ENCODE results near the gene ISLR2.

Gene ISLR2

DNA sequence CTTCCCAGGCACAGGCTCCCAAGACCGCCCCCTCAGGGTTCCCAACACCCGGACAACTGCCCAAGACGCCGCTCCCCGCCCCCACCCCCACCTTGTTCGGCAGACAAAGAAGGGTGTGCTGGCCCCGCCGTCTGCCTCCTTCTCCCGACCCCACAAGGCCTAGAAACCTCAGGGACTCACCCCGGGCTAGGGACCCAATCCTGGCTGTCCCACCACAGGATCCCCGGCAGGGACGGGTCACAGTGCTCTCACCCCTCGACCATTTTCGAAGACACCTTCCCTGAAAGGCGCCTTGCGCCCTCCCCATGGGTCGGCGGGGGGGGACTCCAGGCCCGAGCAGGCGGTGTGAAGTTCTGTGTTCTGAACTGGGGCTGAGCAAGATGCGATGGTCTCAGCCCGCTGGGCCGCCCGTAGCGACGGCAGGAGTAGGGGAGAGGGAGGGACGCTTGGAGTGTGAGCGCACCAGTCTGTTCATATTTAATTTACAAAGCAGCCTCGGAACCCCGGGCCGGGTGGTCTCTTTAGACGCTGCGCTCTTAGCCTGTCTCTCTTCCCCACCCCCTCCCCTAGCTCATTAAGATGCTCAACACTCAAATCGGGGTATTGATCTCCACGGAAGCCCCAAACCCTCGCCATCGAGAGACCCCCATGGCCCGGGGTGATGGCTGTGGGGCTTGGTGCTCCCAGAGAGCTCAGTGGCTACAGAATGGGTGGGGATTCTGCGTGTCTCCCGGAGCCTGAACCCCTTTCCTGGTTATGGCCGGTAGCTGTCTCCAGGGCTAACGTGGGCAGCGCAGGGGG lies 1.4 kb upstream of the ISLR2 start:
- DNase-seq: no peak

DNA sequence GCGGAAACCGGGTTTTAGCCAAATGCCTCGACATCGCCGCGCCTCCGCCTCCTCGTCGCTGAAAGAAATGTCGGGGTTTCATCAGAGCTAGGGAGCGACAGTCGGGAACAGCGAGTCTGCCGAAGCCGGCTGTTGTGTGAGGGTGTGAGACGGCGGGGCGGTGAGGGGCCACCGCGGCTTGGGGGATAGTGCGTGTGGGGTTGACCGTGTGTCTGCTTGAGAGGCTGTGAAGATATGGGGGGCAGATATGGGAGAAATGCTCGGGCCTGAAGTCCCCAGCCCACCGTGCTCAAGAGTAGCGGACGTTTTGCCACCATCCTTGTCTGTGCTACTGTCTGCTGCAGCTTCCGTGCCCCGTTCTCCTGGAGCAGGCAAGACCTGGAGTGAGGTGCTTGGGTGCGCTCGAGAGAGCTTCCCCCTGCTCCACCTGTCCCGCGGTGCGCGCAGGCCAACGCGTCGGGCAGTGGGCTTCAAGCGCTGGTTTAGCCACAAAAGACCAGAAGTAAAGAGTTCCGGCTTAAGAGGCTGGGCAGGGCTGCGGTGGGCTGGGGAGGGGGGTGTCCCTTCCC lies 716 bp upstream of the ISLR2 start:
- DNase-seq: no peak

DNA sequence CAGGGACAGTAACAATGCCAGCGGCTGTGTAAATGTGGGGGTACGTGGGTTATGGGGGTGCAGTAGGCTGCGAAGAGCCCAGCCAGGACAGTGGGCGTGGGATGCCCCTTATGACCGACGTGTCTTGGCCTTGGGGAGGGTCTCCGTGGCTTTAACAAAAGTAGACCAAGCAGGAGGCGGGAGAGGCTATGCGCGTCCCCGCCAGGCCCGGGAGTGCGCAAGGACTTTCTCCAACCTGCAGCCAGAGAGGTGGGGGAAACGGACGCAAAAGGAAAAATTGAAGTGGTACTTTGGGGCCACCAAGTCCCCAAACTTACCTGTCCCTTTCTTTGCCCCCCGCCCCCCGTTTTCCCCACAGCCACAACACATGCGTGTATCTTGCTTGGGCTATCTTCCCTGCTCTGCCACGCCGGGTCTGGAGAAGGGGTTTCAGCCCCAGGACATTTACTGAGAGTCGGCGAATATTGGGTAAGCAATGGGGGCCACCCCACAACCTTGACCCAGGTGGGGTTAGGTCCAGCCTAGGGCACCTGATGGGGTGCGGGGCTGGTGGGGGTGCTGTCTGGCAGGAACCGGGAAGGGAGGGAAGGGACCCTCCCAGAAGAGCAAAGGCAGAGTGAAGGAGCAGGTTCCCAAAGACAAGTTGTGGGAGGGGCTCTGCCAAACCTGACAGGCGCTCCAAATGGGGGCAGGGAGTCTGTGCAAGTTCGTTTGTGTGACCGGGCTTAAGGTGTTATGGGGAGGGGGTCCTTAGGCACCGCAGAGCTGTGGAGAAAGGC lies 652 bp downstream of the ISLR2 start:
- DNase-seq: no peak

DNA sequence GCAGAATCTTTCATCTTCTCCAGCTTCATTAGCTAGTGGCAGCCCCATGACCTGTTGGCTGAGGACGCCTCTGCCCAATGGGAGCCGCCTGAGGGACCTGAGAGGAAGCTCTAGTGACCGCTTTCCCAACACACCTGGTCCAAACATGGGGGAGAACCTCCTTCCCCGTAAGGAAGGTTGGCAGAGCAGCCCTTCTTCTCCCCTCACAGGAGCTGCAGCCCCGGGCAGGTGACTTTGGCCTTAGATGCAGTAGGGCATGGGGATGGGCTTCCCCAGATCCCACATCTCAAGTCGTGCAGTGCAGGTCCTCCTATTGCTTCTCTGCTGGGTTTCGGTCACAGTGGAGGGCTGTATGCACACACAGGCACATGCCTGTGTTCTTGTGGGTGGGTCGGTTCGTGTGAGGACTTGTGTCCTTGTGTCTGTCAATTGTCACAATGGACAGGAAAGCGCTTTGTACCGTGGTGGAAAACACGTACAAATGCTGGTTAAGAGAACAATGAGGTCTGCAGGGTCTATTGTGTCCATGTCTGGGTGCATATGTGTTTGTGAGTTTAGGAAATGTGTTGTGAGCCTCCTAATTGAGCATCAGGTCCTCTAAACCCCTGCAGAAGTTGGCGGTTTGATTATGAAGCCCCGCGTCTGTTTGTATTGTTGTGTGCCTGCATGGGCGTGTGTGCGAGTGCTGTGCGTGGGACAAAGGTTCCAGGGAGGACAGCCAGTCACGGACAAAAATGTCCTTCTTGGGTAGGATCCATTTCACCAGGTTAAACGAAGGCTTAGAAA lies 1.4 kb downstream of the ISLR2 start:
- DNase-seq: no peak

DNA sequence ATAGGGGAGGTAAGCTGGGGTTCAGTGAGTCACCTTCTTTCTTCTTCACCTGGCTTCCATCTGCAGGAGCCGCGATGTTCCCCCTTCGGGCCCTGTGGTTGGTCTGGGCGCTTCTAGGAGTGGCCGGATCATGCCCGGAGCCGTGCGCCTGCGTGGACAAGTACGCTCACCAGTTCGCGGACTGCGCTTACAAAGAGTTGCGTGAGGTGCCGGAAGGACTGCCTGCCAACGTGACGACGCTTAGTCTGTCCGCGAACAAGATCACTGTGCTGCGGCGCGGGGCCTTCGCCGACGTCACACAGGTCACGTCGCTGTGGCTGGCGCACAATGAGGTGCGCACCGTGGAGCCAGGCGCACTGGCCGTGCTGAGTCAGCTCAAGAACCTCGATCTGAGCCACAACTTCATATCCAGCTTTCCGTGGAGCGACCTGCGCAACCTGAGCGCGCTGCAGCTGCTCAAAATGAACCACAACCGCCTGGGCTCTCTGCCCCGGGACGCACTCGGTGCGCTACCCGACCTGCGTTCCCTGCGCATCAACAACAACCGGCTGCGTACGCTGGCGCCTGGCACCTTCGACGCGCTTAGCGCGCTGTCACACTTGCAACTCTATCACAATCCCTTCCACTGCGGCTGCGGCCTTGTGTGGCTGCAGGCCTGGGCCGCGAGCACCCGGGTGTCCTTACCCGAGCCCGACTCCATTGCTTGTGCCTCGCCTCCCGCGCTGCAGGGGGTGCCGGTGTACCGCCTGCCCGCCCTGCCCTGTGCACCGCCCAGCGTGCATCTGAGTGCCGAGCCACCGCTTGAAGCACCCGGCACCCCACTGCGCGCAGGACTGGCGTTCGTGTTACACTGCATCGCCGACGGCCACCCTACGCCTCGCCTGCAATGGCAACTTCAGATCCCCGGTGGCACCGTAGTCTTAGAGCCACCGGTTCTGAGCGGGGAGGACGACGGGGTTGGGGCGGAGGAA lies 2.6 kb downstream of the ISLR2 start:
- no peak for DNase-seq

DNA sequence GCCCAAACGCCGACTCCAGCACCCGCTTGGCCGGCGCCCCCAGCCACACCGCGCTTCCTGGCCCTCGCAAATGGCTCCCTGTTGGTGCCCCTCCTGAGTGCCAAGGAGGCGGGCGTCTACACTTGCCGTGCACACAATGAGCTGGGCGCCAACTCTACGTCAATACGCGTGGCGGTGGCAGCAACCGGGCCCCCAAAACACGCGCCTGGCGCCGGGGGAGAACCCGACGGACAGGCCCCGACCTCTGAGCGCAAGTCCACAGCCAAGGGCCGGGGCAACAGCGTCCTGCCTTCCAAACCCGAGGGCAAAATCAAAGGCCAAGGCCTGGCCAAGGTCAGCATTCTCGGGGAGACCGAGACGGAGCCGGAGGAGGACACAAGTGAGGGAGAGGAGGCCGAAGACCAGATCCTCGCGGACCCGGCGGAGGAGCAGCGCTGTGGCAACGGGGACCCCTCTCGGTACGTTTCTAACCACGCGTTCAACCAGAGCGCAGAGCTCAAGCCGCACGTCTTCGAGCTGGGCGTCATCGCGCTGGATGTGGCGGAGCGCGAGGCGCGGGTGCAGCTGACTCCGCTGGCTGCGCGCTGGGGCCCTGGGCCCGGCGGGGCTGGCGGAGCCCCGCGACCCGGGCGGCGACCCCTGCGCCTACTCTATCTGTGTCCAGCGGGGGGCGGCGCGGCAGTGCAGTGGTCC lies 3.5 kb downstream of the ISLR2 start:
- DNase-seq: no peak

DNA sequence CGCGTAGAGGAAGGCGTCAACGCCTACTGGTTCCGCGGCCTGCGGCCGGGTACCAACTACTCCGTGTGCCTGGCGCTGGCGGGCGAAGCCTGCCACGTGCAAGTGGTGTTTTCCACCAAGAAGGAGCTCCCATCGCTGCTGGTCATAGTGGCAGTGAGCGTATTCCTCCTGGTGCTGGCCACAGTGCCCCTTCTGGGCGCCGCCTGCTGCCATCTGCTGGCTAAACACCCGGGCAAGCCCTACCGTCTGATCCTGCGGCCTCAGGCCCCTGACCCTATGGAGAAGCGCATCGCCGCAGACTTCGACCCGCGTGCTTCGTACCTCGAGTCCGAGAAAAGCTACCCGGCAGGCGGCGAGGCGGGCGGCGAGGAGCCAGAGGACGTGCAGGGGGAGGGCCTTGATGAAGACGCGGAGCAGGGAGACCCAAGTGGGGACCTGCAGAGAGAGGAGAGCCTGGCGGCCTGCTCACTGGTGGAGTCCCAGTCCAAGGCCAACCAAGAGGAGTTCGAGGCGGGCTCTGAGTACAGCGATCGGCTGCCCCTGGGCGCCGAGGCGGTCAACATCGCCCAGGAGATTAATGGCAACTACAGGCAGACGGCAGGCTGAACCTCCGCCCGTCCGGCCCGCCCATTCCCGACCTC lies 4.1 kb downstream of the ISLR2 start:
- DNase-seq: no peak

DNA sequence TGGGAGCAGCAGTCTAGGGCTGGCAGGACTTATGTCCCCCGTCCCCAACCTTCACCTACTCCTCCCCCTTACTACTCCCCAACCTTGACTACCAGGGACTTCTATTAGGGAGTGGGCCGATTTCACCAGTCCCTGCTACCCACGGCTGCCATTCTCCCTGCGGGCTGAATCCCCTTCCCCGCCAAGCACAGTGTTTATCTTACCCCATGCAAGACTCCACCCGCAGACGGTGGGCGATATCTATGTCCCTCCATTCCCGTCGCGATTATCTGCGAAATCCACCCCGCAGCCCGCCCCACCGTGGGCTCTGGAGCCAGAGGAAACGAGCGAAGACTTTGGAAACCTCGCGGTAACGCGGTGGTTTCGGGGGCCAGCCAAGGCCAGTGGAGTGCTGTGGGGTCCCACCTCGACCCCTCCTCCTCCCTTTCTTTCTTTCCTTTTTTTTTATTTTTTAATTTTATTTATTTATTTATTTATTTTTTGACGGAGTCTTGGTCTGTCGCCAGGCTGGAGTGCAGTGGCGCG lies 4.7 kb downstream of the ISLR2 start:
- no peak for DNase-seq

DNA sequence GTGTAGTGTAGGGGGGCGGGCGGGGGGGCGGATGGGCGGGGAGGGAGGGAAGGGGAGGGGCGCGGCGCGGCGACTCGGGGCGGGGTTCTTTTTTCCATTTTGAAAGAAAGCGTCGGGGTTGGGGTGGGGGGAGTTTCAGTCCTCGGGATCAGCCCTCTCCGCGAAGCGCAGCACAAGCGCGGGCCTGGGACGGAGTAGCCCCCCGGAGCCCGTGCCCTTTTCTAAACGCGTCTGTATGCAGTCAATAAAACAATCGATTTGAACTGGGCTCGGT lies 6.1 kb downstream of the ISLR2 start:
- no peak for DNase-seq

DNA sequence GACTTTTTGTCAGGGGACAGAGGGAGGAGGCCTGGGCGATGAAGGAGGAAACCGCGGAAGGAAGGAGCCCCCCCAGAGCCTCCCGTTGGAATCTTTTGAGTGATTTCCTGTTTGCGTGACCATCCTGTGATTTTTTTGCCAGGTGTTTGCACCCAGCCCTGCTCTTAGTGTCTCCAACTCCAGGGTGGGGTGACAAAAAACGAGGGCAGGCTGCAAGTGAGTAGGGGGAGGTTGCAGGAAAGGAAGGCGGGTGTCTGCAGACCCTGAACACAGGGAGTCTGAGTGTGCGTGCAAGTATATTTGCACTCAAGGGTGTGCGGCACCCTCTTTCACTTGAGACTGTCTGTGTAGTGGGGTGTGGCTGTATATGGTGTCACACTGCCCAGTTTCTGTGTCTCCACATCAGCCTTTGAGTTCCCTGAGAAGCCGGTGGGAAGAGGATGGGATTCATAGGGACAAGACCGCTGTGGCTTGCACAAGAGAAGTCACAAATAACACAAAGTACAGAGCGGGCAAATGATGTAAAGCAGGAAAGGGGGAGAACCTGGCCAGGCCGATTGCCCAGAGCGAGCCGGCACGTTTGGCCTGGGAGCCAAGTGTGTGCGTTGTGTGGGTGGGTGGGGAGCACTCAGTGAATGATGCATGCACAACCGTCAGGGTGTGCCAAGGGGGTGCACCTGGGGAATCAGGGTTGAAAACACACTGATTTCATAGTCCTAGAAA lies 6.6 kb downstream of the ISLR2 start:
- no peak for DNase-seq

DNA sequence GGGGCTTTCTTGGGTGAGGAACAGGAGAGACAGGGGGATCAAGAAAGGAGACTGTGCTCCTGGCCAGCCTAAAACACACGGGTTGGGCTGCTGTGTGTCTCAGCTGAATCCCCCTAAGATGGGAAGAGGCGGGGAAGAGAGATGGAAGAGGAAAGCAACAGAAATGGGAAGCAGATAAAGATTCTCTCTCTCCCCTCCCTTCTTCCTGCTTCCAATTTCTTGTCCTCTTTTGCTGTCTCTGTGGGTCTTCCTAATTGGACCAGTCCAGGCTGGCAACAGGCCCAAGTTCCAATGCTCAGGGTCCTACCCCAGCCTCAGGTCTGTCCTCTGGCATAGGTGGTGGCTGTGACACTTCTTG lies 7.1 kb downstream of the ISLR2 start:
- no peak for DNase-seq

DNA sequence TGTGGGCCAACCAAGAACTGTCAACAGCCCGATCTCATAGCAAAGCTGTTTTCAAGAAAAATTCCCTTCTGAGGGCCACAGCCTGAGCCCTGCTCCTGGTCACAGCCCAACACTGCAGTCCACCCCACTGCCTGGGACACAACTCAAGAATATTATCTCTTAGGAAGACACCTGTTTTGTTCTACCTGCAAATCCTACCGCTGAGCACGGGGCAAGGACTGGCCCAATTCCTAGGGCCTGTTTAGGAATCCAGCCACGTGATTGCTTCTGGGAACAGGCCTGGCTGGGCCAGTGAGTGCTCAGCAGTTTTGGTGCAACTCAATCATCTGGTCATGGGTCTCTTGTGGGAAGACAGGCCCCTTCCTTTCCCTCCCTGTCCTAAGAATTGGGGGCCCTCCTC lies 8.3 kb downstream of the ISLR2 start:
- DNase-seq: no peak

DNA sequence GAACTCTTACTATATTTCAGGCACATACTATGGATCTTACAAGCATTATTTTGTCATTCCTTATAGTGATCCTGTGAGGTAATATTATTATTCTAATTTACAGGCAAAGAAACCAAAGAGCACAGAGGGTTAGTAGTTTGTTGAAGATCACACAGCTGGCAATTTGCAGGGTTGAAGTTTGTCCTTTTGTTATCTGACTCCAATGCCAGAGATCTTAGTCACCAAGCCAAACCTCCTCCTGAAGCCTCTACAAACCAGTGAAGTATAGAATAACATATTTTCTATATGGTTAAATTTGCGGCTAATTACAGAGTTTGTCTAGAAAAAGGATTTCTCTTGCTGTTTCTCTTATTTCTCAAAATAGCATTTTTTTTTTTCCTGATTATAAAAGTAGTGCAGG lies 11.2 kb downstream of the ISLR2 start:
- no peak for DNase-seq

DNA sequence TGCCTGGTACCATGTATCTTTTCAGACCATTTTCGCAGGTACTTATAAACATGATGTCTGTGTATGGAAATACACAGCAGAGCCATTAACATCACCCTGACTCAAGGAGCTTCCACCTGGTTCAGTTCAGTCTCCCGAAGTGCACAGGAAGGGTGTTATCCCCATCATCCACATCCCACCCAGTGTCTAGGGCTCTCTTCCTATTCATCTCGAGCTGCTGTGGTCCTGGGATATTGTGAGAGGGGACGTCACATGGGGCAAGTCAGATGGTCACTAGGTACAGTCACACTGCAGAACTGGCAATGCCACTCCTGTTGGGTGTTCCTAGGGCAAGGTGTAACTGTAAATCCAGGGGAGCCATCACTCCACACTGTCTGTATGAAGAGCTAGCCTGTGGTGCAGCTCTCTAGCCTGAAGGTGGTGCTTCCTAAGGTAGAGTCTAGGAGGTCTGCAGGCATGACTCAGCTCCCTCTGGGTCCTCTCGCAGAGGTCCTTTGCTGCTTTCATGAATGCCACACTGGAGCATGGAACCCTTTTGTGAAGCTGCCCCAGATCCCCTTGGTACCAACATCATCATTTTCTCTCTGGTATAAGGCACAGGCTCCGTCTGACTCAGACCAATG lies 13.9 kb downstream of the ISLR2 start:
- no peak for DNase-seq

DNA sequence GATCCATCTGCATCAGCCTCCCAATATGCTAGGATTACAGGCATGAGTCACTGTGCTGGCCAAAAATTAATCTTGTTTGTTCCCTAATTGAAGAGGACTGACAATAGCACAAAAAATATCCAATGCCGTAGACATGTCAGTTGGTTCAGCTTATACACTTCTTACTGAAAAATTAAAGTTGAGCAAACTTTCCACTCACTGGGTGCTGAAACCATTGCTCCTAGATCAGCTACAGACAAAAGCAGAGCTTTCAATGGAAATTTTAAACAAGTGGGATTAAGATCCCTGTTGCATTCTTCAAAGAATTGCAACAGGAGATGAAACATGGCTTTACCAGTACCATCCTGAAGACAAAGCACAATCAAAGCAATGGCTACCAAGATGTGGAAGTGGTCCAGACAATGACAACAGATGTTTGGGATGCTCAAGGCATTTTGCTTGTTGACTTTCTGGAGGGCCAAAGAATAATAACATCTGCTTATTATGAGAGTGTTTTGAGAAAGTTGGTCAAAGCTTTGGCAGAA lies 16.0 kb downstream of the ISLR2 start:
- no peak for DNase-seq

DNA sequence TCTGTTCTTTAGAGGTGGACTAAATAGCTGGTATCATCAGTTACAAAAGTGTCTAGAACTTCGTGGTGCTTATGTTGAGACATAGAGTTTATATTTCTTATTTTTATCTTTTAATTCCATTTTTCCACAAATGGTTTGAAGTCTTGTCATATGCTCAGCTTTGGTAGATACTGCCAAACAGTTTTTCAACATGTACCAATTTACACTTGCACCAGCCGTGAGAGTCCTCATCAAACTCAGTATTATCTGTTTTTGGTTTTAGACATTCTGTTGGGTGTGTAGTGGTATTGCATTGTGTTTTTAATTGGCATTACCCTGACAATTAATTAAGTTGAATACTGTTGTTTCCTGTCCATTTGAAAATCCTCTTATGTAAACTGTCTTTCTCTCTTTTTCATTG lies 16.7 kb downstream of the ISLR2 start:
- no peak for DNase-seq

DNA sequence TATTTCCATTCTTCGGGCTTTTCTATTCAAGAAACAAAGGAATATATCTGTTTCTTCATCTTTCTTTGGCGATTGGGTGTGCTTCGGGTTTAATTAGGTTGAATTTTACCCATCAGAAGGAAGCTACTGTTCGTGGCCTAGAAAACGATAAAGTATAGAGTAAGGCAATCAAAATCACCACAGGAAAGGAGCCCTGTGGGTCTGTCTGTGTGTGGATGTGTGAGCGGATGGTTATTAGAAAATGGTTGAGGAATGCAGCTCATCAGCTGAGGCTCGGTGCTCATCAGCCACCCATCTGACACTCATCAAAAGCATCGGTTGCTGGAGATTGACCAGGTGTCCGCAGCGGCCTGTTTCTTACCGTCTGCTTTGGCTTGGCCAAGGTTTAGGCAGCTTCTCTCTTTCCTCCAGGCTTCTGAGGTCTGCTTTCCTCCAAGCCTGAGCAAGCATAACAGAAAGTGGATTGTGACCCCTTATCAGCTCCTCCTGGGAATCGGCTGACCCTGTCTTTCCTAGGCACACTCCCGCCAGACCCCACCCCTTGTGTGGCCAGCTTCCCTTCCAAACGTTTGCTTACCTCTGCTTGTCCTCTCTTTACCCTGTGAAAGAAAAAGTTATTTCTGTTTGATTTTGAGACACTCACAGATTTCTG lies 25.5 kb downstream of the ISLR2 start:
- no peak for DNase-seq

DNA sequence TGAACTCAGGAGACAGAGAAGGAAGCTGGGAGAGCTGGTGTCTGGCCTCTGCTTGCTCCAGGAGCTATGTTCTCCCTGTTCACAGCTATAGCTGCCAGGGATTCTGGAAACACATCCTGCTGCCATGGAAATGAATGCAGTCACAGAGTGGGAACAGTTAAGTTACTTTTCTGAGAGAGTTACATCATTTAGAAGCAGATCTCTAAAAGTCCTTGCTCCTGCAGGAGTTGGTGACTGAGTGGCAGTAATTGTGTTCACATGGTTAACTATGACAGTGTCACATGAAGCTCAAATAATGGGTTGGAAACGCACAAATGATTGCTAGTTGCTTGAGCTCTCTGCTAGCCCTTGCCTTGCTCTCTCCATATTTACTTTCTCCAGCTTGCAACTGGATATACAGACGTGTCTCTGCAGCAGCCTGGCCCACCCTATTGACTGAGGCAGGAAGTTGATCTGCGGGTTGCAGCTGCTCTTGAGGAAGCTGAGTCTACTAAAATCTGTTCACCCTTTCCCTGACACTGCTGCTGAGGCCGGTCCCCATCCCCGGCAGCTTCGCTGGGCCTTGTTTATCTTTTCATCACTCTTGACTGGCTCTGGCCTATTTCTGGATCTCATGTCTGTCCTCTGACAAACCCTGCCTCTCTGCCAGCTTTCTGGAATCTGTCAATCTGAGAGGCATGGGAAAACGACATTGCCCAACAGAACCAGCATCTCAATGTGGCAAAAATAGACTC lies 26.5 kb downstream of the ISLR2 start:
- no peak for DNase-seq

Data from CD4-positive, alpha-beta T cell treated with Interleukin-21 for 1 hour (primary cell).